PC-9 (cell line): Measurements from ENCODE around the gene EFHD1. TPM values are rescaled to one million over a fixed set of nuclear protein-coding genes. Genes with fewer than 3 reads are reported as not detected.
"Not testable (repeated sequence)": the region's sequence is repeated elsewhere in the genome, so short reads cannot be mapped to it uniquely, and the experiment has no call there.

ENCODE experiments used
- BruUV-seq: library from RNA; stranded (reverse); fragments of 400-500 nt; replicated peaks from 2 replicates; lab custom pipeline; 2021; lab: Mats Ljungman, UMichigan
- CTCF ChIA-PET: fragments of 300-600 bp; sonication (Branson Sonifier 250); formaldehyde crosslinking; loops from one replicate; lab custom pipeline; 2022; ENCODE audit warnings: antibody characterized with exemption; lab: Charles Lee
- POLR2A ChIA-PET: fragments of 300-600 bp; sonication (Branson Sonifier 250); formaldehyde crosslinking; loops from one replicate; lab custom pipeline; 2022; ENCODE audit warnings: antibody characterized with exemption; ENCODE audit not compliant: unreplicated experiment; lab: Charles Lee
- DNase-seq, 2 experiments: peaks; one replicate each; pipeline versions ENCODE4 v3.0.0 to v3.0.0-alpha.2; 2015 to 2022; ENCODE audit warnings: mixed read lengths in 1 of 2
- H2AFZ ChIP-seq: fragments of 200-600 bp; sonication (generic); 2 replicates; pipeline ENCODE4 v1.8.1; 2017; ENCODE audit warnings: antibody characterized with exemption
- H3F3A ChIP-seq: fragments of 200-600 bp; sonication (generic); 2 replicates; pipeline ENCODE4 v1.8.1; 2017; ENCODE audit warnings: antibody characterized with exemption, mild to moderate bottlenecking, low read depth; ENCODE audit not compliant: insufficient read depth
- H3K27ac ChIP-seq: fragments of 200-600 bp; sonication (generic); 2 replicates; pipeline ENCODE4 v1.6.1; 2016; ENCODE audit warnings: mixed run types
- H3K27me3 ChIP-seq: fragments of 200-600 bp; sonication (generic); 2 replicates; pipeline ENCODE4 v1.6.1; 2016; ENCODE audit warnings: low read depth, mixed run types; ENCODE audit not compliant: insufficient read depth
- H3K36me3 ChIP-seq: fragments of 200-600 bp; sonication (generic); 2 replicates; pipeline ENCODE4 v1.6.1; 2016; ENCODE audit warnings: low read depth, mixed run types
- H3K4me1 ChIP-seq: fragments of 200-600 bp; sonication (generic); replicated peaks from 2 replicates; pipeline ENCODE4 v1.6.1; 2016; ENCODE audit warnings: mixed run types; ENCODE audit not compliant: insufficient read depth
- H3K4me2 ChIP-seq: fragments of 200-600 bp; sonication (generic); 2 replicates; pipeline ENCODE4 v1.6.1; 2017; ENCODE audit warnings: mixed run types
- H3K4me3 ChIP-seq: fragments of 200-600 bp; sonication (generic); 2 replicates; pipeline ENCODE4 v1.6.1; 2016; ENCODE audit warnings: mixed run types
- H3K79me2 ChIP-seq: fragments of 200-600 bp; sonication (generic); 2 replicates; pipeline ENCODE4 v1.6.1; 2017; ENCODE audit warnings: low read depth, mixed run types
- H3K9me2 ChIP-seq: fragments of 200-600 bp; sonication (generic); 2 replicates; pipeline ENCODE4 v1.8.1; 2017; ENCODE audit warnings: mild to moderate bottlenecking; ENCODE audit not compliant: insufficient read depth
- H3K9me3 ChIP-seq: fragments of 200-600 bp; sonication (generic); 2 replicates; pipeline ENCODE4 v1.8.1; 2016; ENCODE audit warnings: low read depth; ENCODE audit not compliant: insufficient read depth
- H4K20me1 ChIP-seq: fragments of 200-600 bp; sonication (generic); 2 replicates; pipeline ENCODE4 v1.8.1; 2017; ENCODE audit not compliant: insufficient read depth
- EZH2 ChIP-seq: fragments of 200-600 bp; sonication (generic); IDR thresholded peaks from 2 replicates; pipeline ENCODE4 v1.8.0; 2017; ENCODE audit warnings: antibody characterized with exemption, low read depth
- intact Hi-C: fragments of 100-400 bp; cut with micrococcal nuclease; formaldehyde crosslinking; loops from one replicate; pipeline ENCODE4 v1.10.0; 2022; ENCODE audit not compliant: unreplicated experiment
- total RNA-seq: library from RNA; stranded (reverse); gene quantifications from 2 replicates; pipeline ENCODE4 v1.2.3, GENCODE V29; 2021
- TF ChIP-seq, protein P1 (sequence below): fragments of 200-600 bp; sonication (generic); conservative IDR thresholded peaks from 2 replicates; pipeline ENCODE4 v1.6.1; 2017; ENCODE audit warnings: mixed run types, antibody characterized with exemption, mild to moderate bottlenecking, moderate library complexity

Gene EFHD1
- total RNA-seq, 1 experiment from 2014 or later, result 10.6 TPM

DNA sequence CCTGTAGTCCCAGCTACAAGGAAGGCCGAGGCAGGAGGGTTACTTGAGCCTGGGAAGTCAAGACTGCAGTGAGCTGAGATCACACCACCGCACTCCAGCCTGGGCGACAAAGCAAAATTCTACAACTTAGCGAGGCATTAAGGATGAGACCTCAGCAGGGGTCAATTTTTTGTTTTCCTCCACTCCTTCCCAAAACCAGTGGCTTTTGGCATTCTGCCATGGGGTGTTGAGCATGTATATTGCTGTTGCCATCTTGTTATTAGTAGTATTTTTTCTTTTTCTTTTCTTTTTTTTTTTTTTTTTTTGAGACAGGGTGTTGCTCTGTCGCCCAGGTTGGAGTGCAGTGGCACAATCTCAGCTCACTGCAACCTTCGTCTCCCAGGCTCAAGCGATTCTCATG, 54.8 kb downstream of the EFHD1 start:
- Histone ChIP-seq H3K79me2 (no peaks in the 10 kb centered on the region), H3K9me2 (no peaks in the 10 kb centered on the region), H3K27ac (no peak overlapping the region), H3K4me2 (no peak overlapping the region), H3K4me3 (no peak overlapping the region), H3K27me3 (peaks cover 28% of the 10 kb centered on the region), H3K4me1 (no peaks in the 10 kb centered on the region), H3K36me3 (no peaks in the 10 kb centered on the region), H3F3A (no peaks in the 10 kb centered on the region), H4K20me1 (no peaks in the 10 kb centered on the region), H3K9me3 (no peaks in the 10 kb centered on the region), H2AFZ (no peak overlapping the region)
- no TSS peak for BruUV-seq
- ChIA-PET CTCF (no interaction called here), POLR2A (no interaction called here)
- TF ChIP-seq EZH2, result no peak
- TF ChIP-seq, protein P1, sequence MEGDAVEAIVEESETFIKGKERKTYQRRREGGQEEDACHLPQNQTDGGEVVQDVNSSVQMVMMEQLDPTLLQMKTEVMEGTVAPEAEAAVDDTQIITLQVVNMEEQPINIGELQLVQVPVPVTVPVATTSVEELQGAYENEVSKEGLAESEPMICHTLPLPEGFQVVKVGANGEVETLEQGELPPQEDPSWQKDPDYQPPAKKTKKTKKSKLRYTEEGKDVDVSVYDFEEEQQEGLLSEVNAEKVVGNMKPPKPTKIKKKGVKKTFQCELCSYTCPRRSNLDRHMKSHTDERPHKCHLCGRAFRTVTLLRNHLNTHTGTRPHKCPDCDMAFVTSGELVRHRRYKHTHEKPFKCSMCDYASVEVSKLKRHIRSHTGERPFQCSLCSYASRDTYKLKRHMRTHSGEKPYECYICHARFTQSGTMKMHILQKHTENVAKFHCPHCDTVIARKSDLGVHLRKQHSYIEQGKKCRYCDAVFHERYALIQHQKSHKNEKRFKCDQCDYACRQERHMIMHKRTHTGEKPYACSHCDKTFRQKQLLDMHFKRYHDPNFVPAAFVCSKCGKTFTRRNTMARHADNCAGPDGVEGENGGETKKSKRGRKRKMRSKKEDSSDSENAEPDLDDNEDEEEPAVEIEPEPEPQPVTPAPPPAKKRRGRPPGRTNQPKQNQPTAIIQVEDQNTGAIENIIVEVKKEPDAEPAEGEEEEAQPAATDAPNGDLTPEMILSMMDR, result no peak
- intact Hi-C loops, result no loop called here
- no peak for DNase-seq

DNA sequence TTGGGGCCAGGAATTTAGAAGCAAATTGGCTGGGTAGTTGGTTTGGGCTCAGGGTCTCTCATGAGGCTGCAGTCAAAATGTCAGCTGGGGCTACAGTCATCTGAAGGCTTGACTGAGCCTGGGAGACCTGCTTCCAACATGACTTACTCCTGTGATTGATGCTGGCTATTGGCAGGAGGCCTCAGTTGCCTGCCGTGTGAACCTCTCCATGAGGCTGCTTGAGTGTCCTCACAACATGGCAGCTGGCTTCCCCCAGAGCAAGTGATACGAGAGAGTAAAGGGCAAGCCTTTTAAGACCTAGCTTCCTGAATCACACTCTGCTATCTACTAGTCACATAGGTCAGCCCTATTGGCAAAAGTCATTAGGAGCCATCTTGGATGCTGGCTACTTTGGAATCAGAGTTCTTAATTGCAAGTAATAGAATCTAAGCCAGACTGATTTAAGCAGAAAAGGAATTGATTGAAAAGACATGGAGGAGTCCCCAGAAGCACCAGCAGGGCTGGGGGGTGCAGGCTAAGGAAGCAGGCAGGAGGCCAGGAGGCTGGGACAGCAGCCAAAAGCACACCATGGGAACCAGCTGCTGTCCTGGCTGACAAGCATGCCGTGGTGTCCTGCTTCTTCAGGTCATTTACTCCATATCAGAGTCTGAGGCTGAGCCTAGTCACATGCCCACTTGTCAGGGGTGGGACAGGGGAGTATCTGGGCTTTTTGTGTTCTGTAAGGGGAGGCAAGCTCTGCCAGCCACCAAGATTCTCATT, 55.9 kb downstream of the EFHD1 start:
- Histone ChIP-seq H3K9me3 (no peaks in the 10 kb centered on the region), H3K4me1 (no peaks in the 10 kb centered on the region), H2AFZ (peak overlapping the region; percentile 12; the same call in 1 of the 2 replicates), H3K9me2 (no peaks in the 10 kb centered on the region), H3K4me3 (no peak overlapping the region), H3K4me2 (no peak overlapping the region), H3K36me3 (no peaks in the 10 kb centered on the region), H3K27ac (no peak overlapping the region), H3F3A (no peaks in the 10 kb centered on the region), H3K27me3 (peaks cover 19% of the 10 kb centered on the region), H4K20me1 (no peaks in the 10 kb centered on the region), H3K79me2 (no peaks in the 10 kb centered on the region)
- no TSS peak for BruUV-seq
- POLR2A ChIA-PET, result interaction anchor here (0.6 kb wide), 1 partner anchor 138 kb away, joined by 7 read pairs; no protein-coding TSS in a partner anchor
- DNase-seq, result peak; percentile 25 to 26
- TF ChIP-seq EZH2, result no peak
- TF ChIP-seq, protein P1, result no peak
- intact Hi-C loops, result no loop called here
- CTCF ChIA-PET, result no interaction called here

DNA sequence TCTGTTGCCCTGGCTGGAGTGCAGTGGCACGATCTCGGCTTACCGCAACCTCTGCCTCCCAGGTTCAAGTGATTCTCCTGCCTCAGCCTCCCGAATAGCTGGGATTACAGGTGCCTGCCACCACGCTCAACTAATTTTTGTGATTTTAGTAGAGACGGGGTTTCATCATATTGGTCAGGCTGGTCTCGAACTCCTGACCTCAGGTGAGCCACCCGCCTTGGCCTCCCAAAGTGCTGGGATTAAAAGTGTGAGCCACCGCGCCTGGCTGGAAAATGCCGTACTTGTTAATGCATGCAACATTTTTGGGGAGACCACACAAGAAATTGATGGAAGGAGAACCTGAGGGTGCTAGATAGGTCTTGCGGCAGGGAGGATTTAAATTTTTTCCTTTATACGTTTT, 57.7 kb downstream of the EFHD1 start:
- H3K4me2 ChIP-seq, H3K9me2 ChIP-seq, H3F3A ChIP-seq, H2AFZ ChIP-seq, H3K9me3 ChIP-seq, H3K36me3 ChIP-seq, H3K4me1 ChIP-seq, CTCF ChIA-PET, H3K79me2 ChIP-seq, BruUV-seq, H3K4me3 ChIP-seq, intact Hi-C loops, POLR2A ChIA-PET, H3K27ac ChIP-seq, H4K20me1 ChIP-seq: not testable (repeated sequence)
- H3K27me3 ChIP-seq, result peaks cover 15% of the 10 kb centered on the region
- peak in 1 of 2 experiments; percentile 18 for DNase-seq
